ENCODE measurements around the gene SBK2.

The SBK2 gene

GRCh38 chr19:55554302-55554701 lies 17.4 kb upstream of the SBK2 start:
- Histone ChIP-seq H3K27ac (ENCODE audit: low read depth, low read length) (no peak overlapping the region), H3K4me3 (ENCODE audit: low read depth, low read length) (no peak overlapping the region), H3K9ac (ENCODE audit: low read length) (no peak overlapping the region), H3K4me1 (ENCODE audit: control insufficient read depth, insufficient read depth, low read length) (peaks cover 23% of the 10 kb centered on the region), H3K27me3 (ENCODE audit: control insufficient read depth, insufficient read depth, low read length) (peaks cover 13% of the 10 kb centered on the region; the same call in 1 of the 2 replicates), H3K36me3 (ENCODE audit: control insufficient read depth, insufficient read depth, low read length) (no peaks in the 10 kb centered on the region), H3K9me3 (ENCODE audit: control insufficient read depth, insufficient read depth, low read depth, low read length) (no peaks in the 10 kb centered on the region)

GRCh38 chr19:55553217-55554182 lies 16.6 kb upstream of the SBK2 start:
- Histone ChIP-seq H3K27ac (ENCODE audit: low read depth, low read length) (no peak overlapping the region), H3K9me3 (ENCODE audit: control insufficient read depth, insufficient read depth, low read depth, low read length) (no peaks in the 10 kb centered on the region), H3K4me1 (ENCODE audit: control insufficient read depth, insufficient read depth, low read length) (peaks cover 24% of the 10 kb centered on the region), H3K27me3 (ENCODE audit: control insufficient read depth, insufficient read depth, low read length) (peaks cover 13% of the 10 kb centered on the region; the same call in 1 of the 2 replicates), H3K36me3 (ENCODE audit: control insufficient read depth, insufficient read depth, low read length) (no peaks in the 10 kb centered on the region), H3K9ac (ENCODE audit: low read length) (no peak overlapping the region), H3K4me3 (ENCODE audit: low read depth, low read length) (no peak overlapping the region)

GRCh38 chr19:55552620-55553019 lies 15.7 kb upstream of the SBK2 start:
- Histone ChIP-seq H3K9me3 (ENCODE audit: control insufficient read depth, insufficient read depth, low read depth, low read length) (no peaks in the 10 kb centered on the region), H3K9ac (ENCODE audit: low read length) (no peak overlapping the region), H3K36me3 (ENCODE audit: control insufficient read depth, insufficient read depth, low read length) (no peaks in the 10 kb centered on the region), H3K4me3 (ENCODE audit: low read depth, low read length) (0 out of 2 replicates have a peak overlapping the region, but pooled peaks have one; percentile 21), H3K27ac (ENCODE audit: low read depth, low read length) (no peak overlapping the region), H3K4me1 (ENCODE audit: control insufficient read depth, insufficient read depth, low read length) (peaks cover 25% of the 10 kb centered on the region), H3K27me3 (ENCODE audit: control insufficient read depth, insufficient read depth, low read length) (peaks cover 13% of the 10 kb centered on the region; the same call in 1 of the 2 replicates)

- no peaks in the 10 kb centered on the region for H3K9me3 ChIP-seq (ENCODE audit: control insufficient read depth, insufficient read depth, low read depth, low read length)
- H3K27ac ChIP-seq (ENCODE audit: low read depth, low read length), result no peak overlapping the region
- peaks cover 13% of the 10 kb centered on the region; the same call in 1 of the 2 replicates for H3K27me3 ChIP-seq (ENCODE audit: control insufficient read depth, insufficient read depth, low read length)
Observed at GRCh38 chr19:55552206-55552605, 15.3 kb upstream of the SBK2 start.

GRCh38 chr19:55550321-55550650 lies 13.4 kb upstream of the SBK2 start:
- Histone ChIP-seq H3K4me1 (ENCODE audit: control insufficient read depth, insufficient read depth, low read length) (peaks cover 44% of the 10 kb centered on the region), H3K36me3 (ENCODE audit: control insufficient read depth, insufficient read depth, low read length) (no peaks in the 10 kb centered on the region), H3K9me3 (ENCODE audit: control insufficient read depth, insufficient read depth, low read depth, low read length) (no peaks in the 10 kb centered on the region), H3K4me3 (ENCODE audit: low read depth, low read length) (peak overlapping the region; percentile 52), H3K27ac (ENCODE audit: low read depth, low read length) (no peak overlapping the region), H3K27me3 (ENCODE audit: control insufficient read depth, insufficient read depth, low read length) (peaks cover 13% of the 10 kb centered on the region; the same call in 1 of the 2 replicates), H3K9ac (ENCODE audit: low read length) (peak overlapping the region; percentile 63)

More at GRCh38 chr19:55552206-55552605, 15.3 kb upstream of the SBK2 start:
- H3K4me1 ChIP-seq (ENCODE audit: control insufficient read depth, insufficient read depth, low read length), result peaks cover 29% of the 10 kb centered on the region
- H3K4me3 ChIP-seq (ENCODE audit: low read depth, low read length), result no peak overlapping the region
- no peak overlapping the region for H3K9ac ChIP-seq (ENCODE audit: low read length)
- no peaks in the 10 kb centered on the region for H3K36me3 ChIP-seq (ENCODE audit: control insufficient read depth, insufficient read depth, low read length)

GRCh38 chr19:55549500-55550320 lies 12.8 kb upstream of the SBK2 start:
- H3K4me3 ChIP-seq (ENCODE audit: low read depth, low read length), result peak overlapping the region; percentile 52
- peak overlapping the region; percentile 63 for H3K9ac ChIP-seq (ENCODE audit: low read length)
- peaks cover 44% of the 10 kb centered on the region for H3K4me1 ChIP-seq (ENCODE audit: control insufficient read depth, insufficient read depth, low read length)

GRCh38 chr19:55546822-55547614 lies 10.1 kb upstream of the SBK2 start:
- Histone ChIP-seq H3K36me3 (ENCODE audit: control insufficient read depth, insufficient read depth, low read length) (no peaks in the 10 kb centered on the region), H3K9ac (ENCODE audit: low read length) (no peak overlapping the region), H3K27me3 (ENCODE audit: control insufficient read depth, insufficient read depth, low read length) (no peaks in the 10 kb centered on the region; the same call in 1 of the 2 replicates), H3K27ac (ENCODE audit: low read depth, low read length) (no peak overlapping the region), H3K4me3 (ENCODE audit: low read depth, low read length) (no peak overlapping the region), H3K9me3 (ENCODE audit: control insufficient read depth, insufficient read depth, low read depth, low read length) (no peaks in the 10 kb centered on the region), H3K4me1 (ENCODE audit: control insufficient read depth, insufficient read depth, low read length) (peaks cover 33% of the 10 kb centered on the region)

More at GRCh38 chr19:55549500-55550320, 12.8 kb upstream of the SBK2 start:
- H3K36me3 ChIP-seq (ENCODE audit: control insufficient read depth, insufficient read depth, low read length), result no peaks in the 10 kb centered on the region
- no peaks in the 10 kb centered on the region for H3K9me3 ChIP-seq (ENCODE audit: control insufficient read depth, insufficient read depth, low read depth, low read length)
- peaks cover 13% of the 10 kb centered on the region; the same call in 1 of the 2 replicates for H3K27me3 ChIP-seq (ENCODE audit: control insufficient read depth, insufficient read depth, low read length)
- peak overlapping the region; percentile 13; the same call in 1 of the 2 replicates for H3K27ac ChIP-seq (ENCODE audit: low read depth, low read length)

GRCh38 chr19:55546011-55546410 lies 9.1 kb upstream of the SBK2 start:
- Histone ChIP-seq H3K36me3 (ENCODE audit: control insufficient read depth, insufficient read depth, low read length) (no peaks in the 10 kb centered on the region), H3K4me1 (ENCODE audit: control insufficient read depth, insufficient read depth, low read length) (peaks cover 33% of the 10 kb centered on the region), H3K27me3 (ENCODE audit: control insufficient read depth, insufficient read depth, low read length) (no peaks in the 10 kb centered on the region; the same call in 1 of the 2 replicates), H3K9ac (ENCODE audit: low read length) (no peak overlapping the region), H3K27ac (ENCODE audit: low read depth, low read length) (no peak overlapping the region), H3K4me3 (ENCODE audit: low read depth, low read length) (no peak overlapping the region), H3K9me3 (ENCODE audit: control insufficient read depth, insufficient read depth, low read depth, low read length) (no peaks in the 10 kb centered on the region)

- Histone ChIP-seq H3K9me3 (ENCODE audit: control insufficient read depth, insufficient read depth, low read depth, low read length) (no peaks in the 10 kb centered on the region), H3K27me3 (ENCODE audit: control insufficient read depth, insufficient read depth, low read length) (no peaks in the 10 kb centered on the region; the same call in 1 of the 2 replicates), H3K4me3 (ENCODE audit: low read depth, low read length) (no peak within 1 kb of the TSS), H3K9ac (ENCODE audit: low read length) (no peak within 1 kb of the TSS), H3K36me3 (ENCODE audit: control insufficient read depth, insufficient read depth, low read length) (no peaks in the 10 kb centered on the region), H3K27ac (ENCODE audit: low read depth, low read length) (no peak within 1 kb of the TSS), H3K4me1 (ENCODE audit: control insufficient read depth, insufficient read depth, low read length) (peaks cover 33% of the 10 kb centered on the region)
Observed at GRCh38 chr19:55545443-55545842, 8.5 kb upstream of the SBK2 start, which contains the start of gene SBK3. Gene SBK3, minus strand, starts transcription at chr19:55545543. Its CDS starts 0 bp downstream, at chr19:55545543.

- no peaks in the 10 kb centered on the region for H3K36me3 ChIP-seq (ENCODE audit: control insufficient read depth, insufficient read depth, low read length)
- no peak overlapping the region for H3K9ac ChIP-seq (ENCODE audit: low read length)
- H3K9me3 ChIP-seq (ENCODE audit: control insufficient read depth, insufficient read depth, low read depth, low read length), result no peaks in the 10 kb centered on the region
- no peak overlapping the region for H3K27ac ChIP-seq (ENCODE audit: low read depth, low read length)
- no peaks in the 10 kb centered on the region; the same call in 1 of the 2 replicates for H3K27me3 ChIP-seq (ENCODE audit: control insufficient read depth, insufficient read depth, low read length)
- H3K4me1 ChIP-seq (ENCODE audit: control insufficient read depth, insufficient read depth, low read length), result peaks cover 28% of the 10 kb centered on the region
- no peak overlapping the region for H3K4me3 ChIP-seq (ENCODE audit: low read depth, low read length)
Observed at GRCh38 chr19:55544776-55545439, 8.0 kb upstream of the SBK2 start.

Data from HUES6 (cell line).